ENCODE data around the gene CBX6.
"Not testable (repeated sequence)": the region's sequence is repeated elsewhere in the genome, so short reads cannot be mapped to it uniquely, and the experiment has no call there.

CBX6 gene

DNA sequence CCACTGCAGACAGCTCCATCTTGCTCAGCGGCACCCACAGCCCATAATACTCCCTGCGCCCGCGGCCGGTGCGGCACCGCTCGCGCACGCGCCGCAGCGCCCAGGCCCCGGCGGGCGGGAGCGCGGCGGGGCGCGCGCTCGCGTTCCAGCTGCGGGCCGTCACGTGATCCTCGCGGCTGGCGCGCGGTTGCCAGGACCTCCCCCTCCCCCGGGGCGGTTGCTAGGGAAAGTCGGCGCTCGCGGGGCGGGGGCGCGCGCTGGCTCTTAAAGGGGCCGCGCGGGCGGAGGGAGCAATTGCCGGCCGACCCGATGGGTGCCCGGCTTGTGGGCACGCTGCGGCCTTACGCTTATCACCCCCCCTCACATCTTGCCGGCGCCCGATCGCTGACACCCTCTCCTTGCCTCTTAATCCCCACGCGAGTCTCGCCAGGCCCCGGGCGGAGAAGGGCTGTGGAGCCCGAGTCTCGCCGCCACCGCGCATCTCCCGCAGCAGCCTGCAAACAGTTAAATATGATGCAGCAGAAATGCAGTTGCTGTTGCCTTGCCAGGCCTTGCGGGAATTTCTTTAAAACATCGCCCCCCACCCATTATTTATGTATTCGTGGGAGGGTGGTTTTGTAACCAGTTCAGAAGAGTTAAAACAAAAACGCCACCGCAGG, at the start of gene CBX6:
TSS of gene CBX6 (minus strand) at position 45 of the 659 bp plus-strand sequence. CDS start at position 19, 26 bp downstream.
- Histone ChIP-seq H2AFZ (ENCODE audit: low read depth, low read length) (peak within 1 kb of the TSS; percentile 94), H3K4me1 (ENCODE audit: insufficient read depth, low read length) (peaks cover 33% of the 10 kb centered on the region), H3K9me3 (ENCODE audit: low read length) (peaks cover 2% of the 10 kb centered on the region), H3K27me3 (ENCODE audit: insufficient read depth, low read length) (peaks cover 2% of the 10 kb centered on the region), H3K36me3 (ENCODE audit: insufficient read depth, low read length) (peaks cover 15% of the 10 kb centered on the region), H3K4me3 (ENCODE audit: low read length) (peak within 1 kb of the TSS; percentile 88)

DNA sequence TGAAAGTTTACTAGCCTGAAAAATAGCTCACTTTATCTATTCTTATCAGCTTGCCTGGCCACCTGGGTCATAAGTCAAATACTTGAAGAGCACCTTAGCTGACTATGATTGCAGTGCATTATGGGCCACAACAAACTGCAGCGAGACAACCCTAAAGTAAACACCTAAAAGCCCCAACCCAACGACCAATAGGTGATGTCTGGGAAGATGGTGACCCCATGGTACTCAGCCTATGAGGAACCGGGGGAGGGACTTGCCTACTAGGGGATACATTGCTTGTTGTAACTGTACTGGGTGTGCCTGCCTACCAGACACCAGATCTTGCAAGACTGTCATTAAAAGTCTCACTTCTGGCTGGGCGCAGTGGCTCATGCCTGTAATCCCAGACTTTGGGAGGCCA, 49.8 kb upstream of the CBX6 start:
- Histone ChIP-seq H3K9me3 (ENCODE audit: low read length) (no peaks in the 10 kb centered on the region), H3K36me3 (ENCODE audit: insufficient read depth, low read length) (no peaks in the 10 kb centered on the region), H3K4me3 (ENCODE audit: low read length) (no peak overlapping the region), H3K4me1 (ENCODE audit: insufficient read depth, low read length) (peaks cover 3% of the 10 kb centered on the region), H3K27me3 (ENCODE audit: insufficient read depth, low read length) (peaks cover 20% of the 10 kb centered on the region), H2AFZ (ENCODE audit: low read depth, low read length) (no peak overlapping the region)

DNA sequence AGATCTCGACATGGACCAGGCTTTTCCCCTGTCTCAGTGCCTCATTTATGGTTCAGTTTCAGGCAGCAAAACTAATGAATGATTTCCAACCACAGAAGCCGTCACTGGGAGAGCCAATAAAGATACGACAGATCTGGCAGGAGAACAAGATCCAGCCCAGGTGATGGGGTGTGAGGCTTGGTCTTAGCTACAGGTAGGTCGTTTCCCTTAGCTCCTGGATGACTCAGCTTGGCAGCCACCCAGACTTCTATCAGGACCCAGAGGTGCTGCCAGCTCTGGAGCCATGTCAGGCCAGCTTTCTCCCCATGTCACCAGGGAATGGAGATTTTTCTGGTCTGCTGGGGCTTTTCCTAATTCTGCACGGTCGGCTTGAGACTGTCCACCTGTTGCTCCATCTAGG, 49.1 kb upstream of the CBX6 start:
- Histone ChIP-seq H2AFZ (ENCODE audit: low read depth, low read length) (no peak overlapping the region), H3K9me3 (ENCODE audit: low read length) (no peaks in the 10 kb centered on the region), H3K36me3 (ENCODE audit: insufficient read depth, low read length) (no peaks in the 10 kb centered on the region), H3K4me3 (ENCODE audit: low read length) (no peak overlapping the region), H3K4me1 (ENCODE audit: insufficient read depth, low read length) (peaks cover 3% of the 10 kb centered on the region), H3K27me3 (ENCODE audit: insufficient read depth, low read length) (peaks cover 20% of the 10 kb centered on the region)

DNA sequence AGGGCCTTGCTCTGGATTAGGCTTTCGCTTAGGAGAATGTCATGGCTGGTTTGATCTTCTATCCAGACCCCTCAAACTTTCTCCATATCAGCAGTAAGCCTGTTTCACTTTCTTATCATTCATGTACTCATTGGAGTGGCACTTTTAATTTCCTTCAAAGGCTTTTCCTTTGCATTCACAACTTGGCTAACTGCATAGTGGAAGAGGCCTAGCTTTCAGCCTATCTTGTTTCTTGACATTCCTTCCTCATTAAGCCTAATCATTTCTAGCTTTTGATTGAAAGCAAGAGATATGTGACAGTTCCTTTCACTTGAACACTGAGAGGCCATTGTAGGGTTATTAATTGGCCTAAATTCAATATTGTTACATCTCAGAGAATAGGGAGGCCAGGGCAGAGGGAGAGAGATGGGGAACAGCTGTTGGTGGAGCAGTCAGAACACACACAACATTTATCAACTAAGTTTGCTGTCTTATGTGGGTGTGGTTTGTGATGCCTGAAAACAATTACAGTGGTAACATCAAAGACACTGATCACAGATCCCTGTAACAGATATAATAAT, 47.7 kb upstream of the CBX6 start:
- peaks cover 7% of the 10 kb centered on the region for H3K27me3 ChIP-seq (ENCODE audit: insufficient read depth, low read length)
- no peaks in the 10 kb centered on the region for H3K36me3 ChIP-seq (ENCODE audit: insufficient read depth, low read length)
- no peaks in the 10 kb centered on the region for H3K9me3 ChIP-seq (ENCODE audit: low read length)
- H3K4me1 ChIP-seq (ENCODE audit: insufficient read depth, low read length), result peaks cover 3% of the 10 kb centered on the region
- no peak overlapping the region for H2AFZ ChIP-seq (ENCODE audit: low read depth, low read length)
- H3K4me3 ChIP-seq (ENCODE audit: low read length), result no peak overlapping the region

DNA sequence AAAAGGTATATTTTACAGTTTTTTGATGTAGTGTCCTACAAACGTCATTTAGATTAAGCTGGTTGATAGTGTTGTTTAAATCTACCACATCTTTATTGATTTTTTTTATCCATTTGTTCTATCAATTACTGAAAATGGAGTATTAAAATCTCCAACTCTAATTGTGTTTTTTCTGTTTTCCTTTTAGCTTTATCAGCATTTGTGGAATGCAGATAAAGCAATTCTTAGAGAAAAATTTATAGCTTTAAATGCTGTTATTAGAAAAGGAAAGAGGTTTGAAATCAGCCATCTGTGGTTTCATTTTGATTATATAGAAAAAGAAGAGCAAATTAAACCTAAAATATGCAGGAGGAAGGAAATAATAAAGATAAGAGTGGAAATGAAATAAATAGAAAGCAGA, 39.4 kb upstream of the CBX6 start:
- H3K4me1 ChIP-seq (ENCODE audit: insufficient read depth, low read length), result no peaks in the 10 kb centered on the region
- no peak overlapping the region for H2AFZ ChIP-seq (ENCODE audit: low read depth, low read length)
- H3K9me3 ChIP-seq (ENCODE audit: low read length), result no peaks in the 10 kb centered on the region
- H3K4me3 ChIP-seq (ENCODE audit: low read length), result no peak overlapping the region
- no peaks in the 10 kb centered on the region for H3K36me3 ChIP-seq (ENCODE audit: insufficient read depth, low read length)
- peaks cover 3% of the 10 kb centered on the region for H3K27me3 ChIP-seq (ENCODE audit: insufficient read depth, low read length)

DNA sequence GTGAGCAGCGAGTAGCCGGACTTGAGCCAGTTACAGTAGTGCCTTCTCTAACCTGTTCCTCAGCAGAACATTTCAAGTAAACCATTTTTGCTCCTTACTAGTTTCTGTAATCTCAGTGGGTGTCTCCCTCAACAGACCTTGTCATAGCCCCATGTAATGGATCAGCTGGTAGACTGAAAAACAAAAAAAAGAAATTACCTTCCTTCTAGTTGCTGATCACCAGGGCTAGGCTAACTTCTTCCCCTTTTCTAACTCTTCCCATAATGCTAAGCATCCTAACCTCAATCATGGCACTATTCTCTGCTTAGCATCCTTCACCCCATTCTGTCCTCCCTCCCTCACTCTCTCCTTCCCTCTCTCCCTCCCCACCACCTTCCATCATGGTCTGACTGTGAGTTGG, 35.8 kb upstream of the CBX6 start:
- no peaks in the 10 kb centered on the region for H3K4me1 ChIP-seq (ENCODE audit: insufficient read depth, low read length)
- no peak overlapping the region for H2AFZ ChIP-seq (ENCODE audit: low read depth, low read length)
- no peak overlapping the region for H3K4me3 ChIP-seq (ENCODE audit: low read length)
- H3K9me3 ChIP-seq (ENCODE audit: low read length), result no peaks in the 10 kb centered on the region
- H3K36me3 ChIP-seq (ENCODE audit: insufficient read depth, low read length), result no peaks in the 10 kb centered on the region
- peaks cover 3% of the 10 kb centered on the region for H3K27me3 ChIP-seq (ENCODE audit: insufficient read depth, low read length)

DNA sequence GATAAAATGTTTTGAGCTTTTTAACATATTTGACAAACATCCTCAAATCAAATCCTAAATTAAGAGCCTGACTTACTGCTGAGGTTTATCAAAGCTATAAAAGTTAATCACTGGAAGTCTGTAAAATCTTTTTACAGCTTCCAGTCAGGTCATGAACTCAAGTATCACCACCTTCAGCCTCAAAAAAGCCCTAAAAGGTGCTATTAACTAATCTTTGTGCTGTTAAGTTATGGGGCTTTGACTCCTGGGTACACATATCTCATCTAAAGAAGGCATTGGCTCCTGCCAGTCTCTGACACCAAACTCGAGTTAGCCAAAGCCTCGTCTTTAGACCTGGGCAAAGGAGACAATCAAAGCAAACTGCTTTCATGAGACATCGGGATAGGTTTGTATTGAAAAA, 34.0 kb upstream of the CBX6 start:
- Histone ChIP-seq H3K4me3 (ENCODE audit: low read length) (no peak overlapping the region), H3K27me3 (ENCODE audit: insufficient read depth, low read length) (peaks cover 3% of the 10 kb centered on the region), H3K36me3 (ENCODE audit: insufficient read depth, low read length) (no peaks in the 10 kb centered on the region), H3K9me3 (ENCODE audit: low read length) (peaks cover 1% of the 10 kb centered on the region), H2AFZ (ENCODE audit: low read depth, low read length) (no peak overlapping the region), H3K4me1 (ENCODE audit: insufficient read depth, low read length) (no peaks in the 10 kb centered on the region)

DNA sequence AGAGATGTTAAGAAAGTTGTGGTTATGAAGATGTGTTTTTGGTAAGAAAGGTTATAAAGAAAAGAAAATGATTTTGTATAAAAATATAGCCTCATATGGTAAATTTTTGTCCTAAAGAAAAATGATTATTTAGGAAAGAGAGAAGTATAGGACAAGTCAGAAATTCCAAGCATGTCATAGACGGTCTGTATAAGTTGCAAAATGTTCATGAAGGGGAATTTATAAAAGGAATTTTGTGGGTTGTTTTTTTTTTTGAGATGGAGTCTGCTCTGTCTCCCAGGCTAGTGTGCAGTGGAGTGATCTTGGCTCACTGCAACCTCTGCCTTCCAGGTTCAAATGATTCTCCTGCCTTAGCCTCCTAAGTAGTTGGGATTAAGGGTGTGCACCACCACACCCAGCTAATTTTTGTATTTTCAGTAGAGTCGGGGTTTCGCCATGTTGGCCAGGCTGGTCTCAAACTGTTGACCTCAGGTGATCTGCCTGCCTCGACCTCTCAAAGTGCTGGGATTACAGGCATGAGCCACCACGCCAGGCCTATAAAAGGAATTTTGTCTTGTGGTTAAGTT, 32.1 kb upstream of the CBX6 start:
- H3K36me3 ChIP-seq (ENCODE audit: insufficient read depth, low read length); H3K4me1 ChIP-seq (ENCODE audit: insufficient read depth, low read length); H3K4me3 ChIP-seq (ENCODE audit: low read length); H2AFZ ChIP-seq (ENCODE audit: low read depth, low read length); H3K27me3 ChIP-seq (ENCODE audit: insufficient read depth, low read length); H3K9me3 ChIP-seq (ENCODE audit: low read length): not testable (repeated sequence)

DNA sequence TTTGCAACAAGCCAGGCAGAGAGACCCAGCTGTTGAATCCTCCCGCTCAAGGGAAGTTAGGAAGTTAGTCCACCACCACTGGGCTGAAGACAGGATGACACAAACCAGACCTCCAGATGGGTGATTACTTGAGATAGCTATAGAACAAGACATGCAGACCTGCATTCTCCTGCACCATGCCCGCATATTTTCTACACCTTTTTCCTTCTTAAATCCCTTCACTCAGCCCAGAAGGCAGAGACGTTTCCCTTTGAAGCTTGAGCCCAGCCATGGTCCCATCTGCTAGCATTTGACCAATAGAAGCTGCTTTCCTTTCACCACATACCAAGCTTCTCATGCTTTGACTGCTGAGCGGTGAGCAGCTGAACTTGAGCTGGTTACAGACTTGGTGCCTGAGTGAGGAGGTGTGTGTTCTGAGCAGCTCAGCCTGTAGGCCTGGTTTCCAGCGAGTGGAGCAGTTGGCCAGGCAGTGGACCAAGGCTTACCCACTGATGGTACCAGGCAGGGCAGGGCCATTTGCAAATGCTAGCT, 29.2 kb upstream of the CBX6 start:
- H3K9me3 ChIP-seq (ENCODE audit: low read length), result peaks cover 1% of the 10 kb centered on the region
- H3K4me1 ChIP-seq (ENCODE audit: insufficient read depth, low read length), result no peaks in the 10 kb centered on the region
- no peak overlapping the region for H3K4me3 ChIP-seq (ENCODE audit: low read length)
- H3K27me3 ChIP-seq (ENCODE audit: insufficient read depth, low read length), result no peaks in the 10 kb centered on the region
- H2AFZ ChIP-seq (ENCODE audit: low read depth, low read length), result no peak overlapping the region
- H3K36me3 ChIP-seq (ENCODE audit: insufficient read depth, low read length), result no peaks in the 10 kb centered on the region

DNA sequence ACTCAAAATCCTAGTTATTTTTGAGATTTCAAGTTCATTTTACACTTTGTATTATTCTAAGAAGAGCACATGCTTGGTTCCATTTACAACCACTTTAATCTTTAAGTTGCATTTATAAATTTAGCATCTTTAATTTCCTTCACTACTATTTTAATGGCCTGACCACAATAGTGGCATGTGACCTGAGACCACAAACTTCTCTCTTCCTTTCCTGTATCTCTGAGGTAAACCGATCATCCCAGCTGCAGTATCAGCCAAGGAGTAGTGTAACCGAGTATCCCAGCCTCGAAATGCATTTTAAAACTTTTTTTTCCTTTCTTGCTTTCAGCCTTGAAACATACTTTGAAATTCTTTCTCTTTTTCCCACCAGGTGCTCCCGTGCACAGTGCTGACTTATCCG, 28.7 kb upstream of the CBX6 start:
- no peaks in the 10 kb centered on the region for H3K27me3 ChIP-seq (ENCODE audit: insufficient read depth, low read length)
- no peak overlapping the region for H2AFZ ChIP-seq (ENCODE audit: low read depth, low read length)
- peaks cover 1% of the 10 kb centered on the region for H3K9me3 ChIP-seq (ENCODE audit: low read length)
- H3K4me1 ChIP-seq (ENCODE audit: insufficient read depth, low read length), result no peaks in the 10 kb centered on the region
- no peak overlapping the region for H3K4me3 ChIP-seq (ENCODE audit: low read length)
- H3K36me3 ChIP-seq (ENCODE audit: insufficient read depth, low read length), result no peaks in the 10 kb centered on the region

DNA sequence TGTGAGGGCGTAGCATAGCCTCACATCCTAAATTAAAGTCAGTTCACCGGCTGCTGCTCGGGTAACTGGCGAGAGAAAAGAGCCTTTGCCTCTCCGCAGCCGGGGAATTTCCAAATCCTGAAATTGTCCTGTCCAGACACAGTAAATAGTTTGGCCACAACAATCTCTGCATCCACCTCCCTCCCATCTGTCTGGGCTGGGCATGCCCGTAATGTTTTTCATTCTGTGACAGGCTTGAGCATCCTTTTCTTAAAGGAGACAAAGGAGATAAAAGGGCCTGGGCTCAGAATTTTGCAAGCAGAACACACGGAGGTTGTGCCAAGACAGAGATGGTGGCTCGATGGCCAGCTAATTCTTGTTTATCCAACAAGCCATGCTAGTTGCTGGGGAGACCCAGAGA, 19.2 kb upstream of the CBX6 start:
- Histone ChIP-seq H2AFZ (ENCODE audit: low read depth, low read length) (peak overlapping the region; percentile 24), H3K9me3 (ENCODE audit: low read length) (no peaks in the 10 kb centered on the region), H3K27me3 (ENCODE audit: insufficient read depth, low read length) (peaks cover 3% of the 10 kb centered on the region), H3K4me1 (ENCODE audit: insufficient read depth, low read length) (peaks cover 10% of the 10 kb centered on the region), H3K4me3 (ENCODE audit: low read length) (no peak overlapping the region), H3K36me3 (ENCODE audit: insufficient read depth, low read length) (no peaks in the 10 kb centered on the region)

DNA sequence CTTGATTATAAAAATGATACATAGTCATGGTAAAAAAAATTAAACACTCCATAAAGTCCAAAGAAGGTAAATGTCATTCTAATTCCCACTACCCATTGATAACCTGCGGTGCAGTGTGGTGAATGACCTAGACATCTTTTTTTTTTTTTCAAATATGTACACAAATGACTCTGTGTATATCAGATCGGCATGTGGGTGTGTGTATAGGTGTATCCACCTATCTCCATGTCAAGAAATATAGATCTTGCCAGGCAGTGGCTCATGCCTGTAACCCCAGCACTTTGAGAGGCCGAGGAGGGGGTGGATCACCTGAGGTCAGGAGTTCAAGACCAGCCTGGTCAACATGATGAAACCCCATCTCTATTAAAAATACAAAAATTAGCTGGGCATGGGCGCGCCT, 18.4 kb upstream of the CBX6 start:
- H3K27me3 ChIP-seq (ENCODE audit: insufficient read depth, low read length), result peaks cover 3% of the 10 kb centered on the region
- no peak overlapping the region for H2AFZ ChIP-seq (ENCODE audit: low read depth, low read length)
- no peaks in the 10 kb centered on the region for H3K9me3 ChIP-seq (ENCODE audit: low read length)
- H3K4me3 ChIP-seq (ENCODE audit: low read length), result no peak overlapping the region
- peaks cover 10% of the 10 kb centered on the region for H3K4me1 ChIP-seq (ENCODE audit: insufficient read depth, low read length)
- no peaks in the 10 kb centered on the region for H3K36me3 ChIP-seq (ENCODE audit: insufficient read depth, low read length)

DNA sequence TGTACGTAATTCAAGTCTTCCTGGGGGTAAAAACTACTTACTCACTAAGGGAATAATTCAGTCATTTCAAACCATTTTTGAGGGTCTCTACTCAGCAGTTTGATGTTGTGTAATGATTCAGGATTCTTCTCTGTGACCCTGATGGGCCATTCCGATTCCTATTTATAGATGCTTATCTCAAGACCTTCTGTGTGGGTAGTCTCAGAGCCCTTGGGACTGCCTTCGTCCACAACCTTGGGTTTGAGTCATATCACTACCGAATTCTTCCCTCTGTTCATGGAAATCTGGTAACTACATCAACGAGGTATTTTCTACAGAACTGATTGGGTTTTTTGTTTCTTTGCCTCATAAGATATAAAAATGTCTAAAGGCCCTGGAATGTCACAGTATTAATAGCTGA, 14.3 kb upstream of the CBX6 start:
- H3K36me3 ChIP-seq (ENCODE audit: insufficient read depth, low read length), result no peaks in the 10 kb centered on the region
- no peak overlapping the region for H2AFZ ChIP-seq (ENCODE audit: low read depth, low read length)
- peaks cover 5% of the 10 kb centered on the region for H3K4me1 ChIP-seq (ENCODE audit: insufficient read depth, low read length)
- no peaks in the 10 kb centered on the region for H3K27me3 ChIP-seq (ENCODE audit: insufficient read depth, low read length)
- H3K4me3 ChIP-seq (ENCODE audit: low read length), result no peak overlapping the region
- H3K9me3 ChIP-seq (ENCODE audit: low read length), result no peaks in the 10 kb centered on the region
